K562 (cell line): Measurements from ENCODE around the gene NBEAL1. TPM values are rescaled to one million over a fixed set of nuclear protein-coding genes. Genes with fewer than 3 reads are reported as not detected.
"Not testable (repeated sequence)": the region's sequence is repeated elsewhere in the genome, so short reads cannot be mapped to it uniquely, and the experiment has no call there.

Source experiments
- ATAC-seq: fragments of 200-7000 bp; cut with Tn5 transposase; 3 replicates; pipeline ENCODE4 v1.9.1; 2020; ENCODE audit warnings: moderate library complexity
- BruUV-seq: library from RNA; stranded (reverse); fragments of 400-500 nt; replicated peaks from 2 replicates; lab custom pipeline; 2021; lab: Mats Ljungman, UMichigan
- CTCF ChIA-PET: fragments of 300-600 bp; formaldehyde crosslinking; extraction: SDS; loops from one replicate; lab custom pipeline; 2021; ENCODE audit warnings: low intra/inter-chr PET ratio; lab: Yijun Ruan, JAX
- POLR2A ChIA-PET: fragments of 300-600, 350-650 bp; sonication (Branson Sonifier 250); formaldehyde crosslinking; extraction: SDS; loops from one replicate; lab custom pipeline; 2021; ENCODE audit warnings: antibody characterized with exemption, inconsistent platforms; lab: Yijun Ruan, JAX
- DNase-seq, 4 experiments: peaks; one replicate each; pipeline versions ENCODE4 v3.0.0 to v3.0.0-alpha.2; 2011 to 2018; ENCODE audit warnings: low spot score in 3 of 4, mixed read lengths in 3 of 4; ENCODE audit errors: extremely low read depth in 1 of 4
- FAIRE-seq: peaks from 2 replicates; lab custom pipeline; 2011; peaks lifted over from hg19 to GRCh38; lab: Jason Lieb, UNC
- H2AFZ ChIP-seq: 2 replicates; pipeline ENCODE4 v1.6.0; 2011; ENCODE audit warnings: low read depth, low read length, control low read depth, inconsistent platforms
- H3K27ac ChIP-seq: fragments of 200-600 bp; 3 replicates; pipeline ENCODE4 v1.8.0; 2011; ENCODE audit warnings: low read depth, mild to moderate bottlenecking, control low read depth, inconsistent platforms, low read length, moderate library complexity, mixed read lengths; ENCODE audit errors: extremely low read depth
- H3K27me3 ChIP-seq, 2 experiments: fragments of 300-600 bp in 1 of 2; 2 replicates in 1 of 2; 3 replicates in 1 of 2; pipeline versions ENCODE4 v1.6.0 to v1.8.0; 2011; ENCODE audit warnings: inconsistent platforms in 2 of 2, low read length in 2 of 2, mild to moderate bottlenecking in 1 of 2, mixed read lengths in 1 of 2, moderate library complexity in 1 of 2; ENCODE audit not compliant: control insufficient read depth in 2 of 2, insufficient read depth in 2 of 2
- H3K36me3 ChIP-seq: fragments of 300-600 bp; 3 replicates; pipeline ENCODE4 v1.8.0; 2011; ENCODE audit warnings: mild to moderate bottlenecking, low read length, inconsistent platforms; ENCODE audit not compliant: control insufficient read depth, insufficient read depth
- H3K4me1 ChIP-seq, 2 experiments: fragments of 200-600 bp in 1 of 2; replicated peaks in 1 of 2; 2 replicates in 1 of 2; 3 replicates in 1 of 2; pipeline versions ENCODE4 v1.5.1 to v1.8.0; 2011; ENCODE audit warnings: inconsistent platforms in 2 of 2, low read length in 2 of 2, mild to moderate bottlenecking in 1 of 2, mixed read lengths in 1 of 2, moderate library complexity in 1 of 2; ENCODE audit not compliant: control insufficient read depth in 2 of 2, insufficient read depth in 2 of 2
- H3K4me2 ChIP-seq: 2 replicates; pipeline ENCODE4 v1.6.1; 2011; ENCODE audit warnings: low read length, control low read depth, inconsistent platforms, mixed read lengths; ENCODE audit not compliant: insufficient read depth
- H3K4me3 ChIP-seq: fragments of 200-600 bp; sonication (generic), shearing (Covaris generic); 2 replicates; pipeline ENCODE4 v1.5.1; 2016; ENCODE audit warnings: control low read depth, inconsistent platforms
- H3K79me2 ChIP-seq: fragments of 200-600 bp; 3 replicates; pipeline ENCODE4 v1.8.0; 2011; ENCODE audit warnings: low read length, inconsistent platforms; ENCODE audit not compliant: control insufficient read depth, insufficient read depth
- H3K9ac ChIP-seq, 2 experiments: 2 replicates each; pipeline versions ENCODE4 v1.6.0 to v1.6.1; 2011; ENCODE audit warnings: low read depth in 2 of 2, low read length in 2 of 2, control low read depth in 1 of 2, inconsistent platforms in 1 of 2, mild to moderate bottlenecking in 1 of 2, mixed read lengths in 1 of 2; ENCODE audit not compliant: insufficient read depth in 1 of 2
- H3K9me1 ChIP-seq: one replicate; pipeline ENCODE4 v1.6.0; 2011; ENCODE audit warnings: inconsistent platforms, mild to moderate bottlenecking, low read length, moderate library complexity; ENCODE audit not compliant: control insufficient read depth, insufficient read depth
- H3K9me3 ChIP-seq: replicated peaks from 2 replicates; pipeline ENCODE4 v1.5.1; 2011; ENCODE audit warnings: low read depth, low read length, inconsistent platforms; ENCODE audit not compliant: control insufficient read depth, insufficient read depth
- H4K20me1 ChIP-seq: replicated peaks from 2 replicates; pipeline ENCODE4 v1.6.1; 2011; ENCODE audit warnings: low read length, inconsistent platforms, mixed read lengths; ENCODE audit not compliant: control insufficient read depth, insufficient read depth
- CBFA2T3 ChIP-seq: fragments of 450-650 bp; IDR thresholded peaks from 2 replicates; pipeline ENCODE4 v1.6.1; 2017
- MAX ChIP-seq: sonication (generic); formaldehyde crosslinking; IDR thresholded peaks from 2 replicates; pipeline ENCODE4 v1.9.0; 2022; ENCODE audit warnings: mild to moderate bottlenecking, missing genetic modification reagents
- MYNN ChIP-seq, 2 experiments: sonication (generic); formaldehyde crosslinking in 1 of 2; IDR thresholded peaks; 2 replicates each; pipeline versions ENCODE4 v1.5.0 to v1.6.1; 2016 to 2020; ENCODE audit warnings: antibody characterized with exemption in 1 of 2, missing genetic modification reagents in 1 of 2
- TCF3 ChIP-seq: sonication (generic); formaldehyde crosslinking; IDR thresholded peaks from 2 replicates; pipeline ENCODE4 v1.4.0; 2020; ENCODE audit warnings: mild to moderate bottlenecking, missing genetic modification reagents
- TCF7L2 ChIP-seq: fragments of 150-350 bp; IDR thresholded peaks from 2 replicates; pipeline ENCODE4 v1.6.1; 2016; ENCODE audit warnings: low read depth, mild to moderate bottlenecking, low read length, moderate library complexity
- TSHZ1 ChIP-seq: fragments of 250-450 bp; sonication (Bioruptor Pico); IDR thresholded peaks from 2 replicates; pipeline ENCODE4 v1.4.0; 2020; ENCODE audit warnings: mild to moderate bottlenecking, moderate library complexity
- ZMIZ1 ChIP-seq, 2 experiments: fragments of 150-350 bp in 1 of 2; IDR thresholded peaks; 2 replicates each; pipeline ENCODE4 v1.6.1; 2012 to 2016; ENCODE audit warnings: low read depth in 2 of 2, low read length in 2 of 2, mild to moderate bottlenecking in 1 of 2, moderate library complexity in 1 of 2
- WGBS: fragments of 100-300 bp; shearing (Covaris generic); methylation state at CpG from one replicate; pipeline ENCODE4 v1.1.6; 2016; ENCODE audit warnings: low coverage, mixed read lengths; ENCODE audit not compliant: insufficient coverage; ENCODE audit errors: missing lambda C conversion rate; 5-methylcytosine and 5-hydroxymethylcytosine counted together
- in situ Hi-C: fragments of 300-500 bp; cut with MboI; formaldehyde crosslinking; loops from 4 replicates; pipeline ENCODE4 v1.15.0; 2018; ENCODE audit warnings: inconsistent platforms, mixed read lengths
- intact Hi-C: fragments of 100-400 bp; cut with micrococcal nuclease; formaldehyde crosslinking; loops from 2 replicates; pipeline ENCODE4 v1.14.2; 2022
- polyA plus RNA-seq, 8 experiments: library from polyadenylated mRNA; depleted of rRNA in 4 of 8; stranded (reverse) in 5 of 8; unstranded in 3 of 8; fragments of >200 nt; fragmentation: Nextera tagmentation in 2 of 8; fragmentation: Illumina TruSeq in 1 of 8; extraction: Ambion mirVana in 2 of 8; extraction: Trizol in 1 of 8; gene quantifications; 2 replicates each; pipeline versions ENCODE4 v1.2.1 to v1.2.3, GENCODE V29; 2011 to 2014; ENCODE audit warnings: inconsistent platforms in 1 of 8, missing spikeins in 1 of 8
- total RNA-seq, 7 experiments: library from RNA; depleted of rRNA in 6 of 7; stranded (reverse); fragments of >200 nt in 6 of 7; fragmentation: Illumina TruSeq in 2 of 7; extraction: Trizol in 2 of 7; gene quantifications; 2 replicates each; pipeline versions ENCODE4 v1.2.1 to v1.2.3, GENCODE V29; 2011 to 2021; ENCODE audit warnings: low replicate concordance in 1 of 7

Gene NBEAL1
- total and polyA plus RNA-seq, 9 of the 15 experiments (the other 6 are each of a cell fraction or from before 2014, with no cell fraction given) = 2.1 to 13.5 (median 7.3) TPM

GRCh38 chr2:203102357-203102756 is 87.7 kb downstream of the NBEAL1 start:
- BruUV-seq, DNase-seq, POLR2A ChIA-PET, FAIRE-seq, H3K9ac ChIP-seq, ATAC-seq, H3K79me2 ChIP-seq, intact Hi-C loops, H3K9me3 ChIP-seq, H3K4me3 ChIP-seq, in situ Hi-C loops, H3K27me3 ChIP-seq, H3K27ac ChIP-seq, H3K4me2 ChIP-seq, H2AFZ ChIP-seq, CTCF ChIA-PET, H4K20me1 ChIP-seq, H3K9me1 ChIP-seq, H3K4me1 ChIP-seq, H3K36me3 ChIP-seq: not testable (repeated sequence)
- WGBS = 25% methylated on average over 1 of the region's 1 CpG
- TF ChIP-seq TCF3 (CRISPR knock-in tag) (peak; percentile 26; the same call in 1 of the 2 replicates), CBFA2T3 (peak; percentile 22; the same call in 1 of the 2 replicates), MYNN (IDR thresholded peaks at IDR 0.05) (peak; percentile 100), MYNN (CRISPR knock-in tag; IDR thresholded peaks at IDR 0.05) (peak; percentile 87; the same call in 1 of the 2 replicates)

- FAIRE-seq (no peak), ATAC-seq (no peak), DNase-seq (no peak)
- Histone ChIP-seq H4K20me1 (no peaks in the 10 kb centered on the region), H3K27me3 (no peaks in the 10 kb centered on the region), H3K4me1 (no peaks in the 10 kb centered on the region), H3K9me3 (no peaks in the 10 kb centered on the region), H3K36me3 (peaks cover 6% of the 10 kb centered on the region; the same call in 2 of the 3 replicates), H3K4me3 (no peak overlapping the region), H3K79me2 (no peaks in the 10 kb centered on the region), H3K27ac (no peak overlapping the region), H3K9me1 (no peaks in the 10 kb centered on the region), H3K9ac (no peak overlapping the region), H2AFZ (no peak overlapping the region), H3K4me2 (no peak overlapping the region)
- in situ Hi-C loops = no loop called here
- POLR2A ChIA-PET = no interaction called here
- intact Hi-C loops = no loop called here
- CTCF ChIA-PET = no interaction called here
- no TSS peak for BruUV-seq
- TF ChIP-seq TSHZ1 (CRISPR knock-in tag) (no peak), TCF7L2 (no peak), MAX (no peak), ZMIZ1 (IDR thresholded peaks at IDR 0.05; ENCODE audit: low read depth in 2 of 2, low read length in 2 of 2) (no peak)
These were observed 89.6 kb downstream of the NBEAL1 start for GRCh38 chr2:203104273-203104672.
